HEK293T (cell line): Measurements from ENCODE around the gene ANTXR1.

Source experiments
- CTCF ChIA-PET: fragments of 350-600 bp; formaldehyde crosslinking; extraction: SDS; loops from one replicate; lab custom pipeline; 2021; ENCODE audit warnings: antibody characterized with exemption, inconsistent platforms; lab: Yijun Ruan, JAX
- POLR2A ChIA-PET: fragments of 350-600 bp; formaldehyde crosslinking; extraction: SDS; loops from one replicate; lab custom pipeline; 2020; ENCODE audit warnings: antibody characterized with exemption, inconsistent platforms; lab: Yijun Ruan, JAX
- DNase-seq: peaks from one replicate; pipeline ENCODE4 v3.0.0; 2012; ENCODE audit warnings: mixed read lengths; ENCODE audit errors: extremely low spot score
- ARNT ChIP-seq: fragments of 450-650 bp; IDR thresholded peaks from 2 replicates; pipeline ENCODE4 v1.6.1; 2017; ENCODE audit warnings: mild to moderate bottlenecking
- BHLHE40 ChIP-seq: fragments of 450-650 bp; IDR thresholded peaks from 2 replicates; pipeline ENCODE4 v1.6.1; 2016; ENCODE audit warnings: mild to moderate bottlenecking, moderate library complexity, borderline replicate concordance
- CTBP1 ChIP-seq: fragments of 450-650 bp; IDR thresholded peaks from 2 replicates; pipeline ENCODE4 v1.6.1; 2016; ENCODE audit warnings: borderline replicate concordance
- ELF4 ChIP-seq: fragments of 450-650 bp; IDR thresholded peaks from 2 replicates; pipeline ENCODE4 v1.6.1; 2017; ENCODE audit warnings: antibody characterized with exemption
- FOXA1 ChIP-seq: fragments of 450-650 bp; IDR thresholded peaks from 2 replicates; pipeline ENCODE4 v1.6.1; 2016; ENCODE audit warnings: mild to moderate bottlenecking
- FOXK2 ChIP-seq: fragments of 450-650 bp; IDR thresholded peaks from 2 replicates; pipeline ENCODE4 v1.6.1; 2016; ENCODE audit warnings: mild to moderate bottlenecking
- FOXM1 ChIP-seq: fragments of 450-650 bp; IDR thresholded peaks from 2 replicates; pipeline ENCODE4 v1.6.1; 2017; ENCODE audit warnings: mild to moderate bottlenecking, borderline replicate concordance
- HDGF ChIP-seq: fragments of 450-650 bp; IDR thresholded peaks from 2 replicates; pipeline ENCODE4 v1.6.1; 2017; ENCODE audit warnings: antibody characterized with exemption, borderline replicate concordance
- L3MBTL2 ChIP-seq: fragments of 450-650 bp; conservative IDR thresholded peaks from 2 replicates; pipeline ENCODE4 v1.6.1; 2016; ENCODE audit warnings: mild to moderate bottlenecking
- LEF1 ChIP-seq: fragments of 450-650 bp; IDR thresholded peaks from 2 replicates; pipeline ENCODE4 v1.6.1; 2017; ENCODE audit warnings: mild to moderate bottlenecking, borderline replicate concordance
- NFRKB ChIP-seq: fragments of 450-650 bp; IDR thresholded peaks from 2 replicates; pipeline ENCODE4 v1.6.1; 2016; ENCODE audit warnings: mild to moderate bottlenecking, moderate library complexity
- SP1 ChIP-seq: fragments of 450-650 bp; IDR thresholded peaks from 2 replicates; pipeline ENCODE4 v1.6.1; 2017
- SUZ12 ChIP-seq: fragments of 450-650 bp; IDR thresholded peaks from 2 replicates; pipeline ENCODE4 v1.6.1; 2016; ENCODE audit warnings: mild to moderate bottlenecking
- TARDBP ChIP-seq: fragments of 450-650 bp; IDR thresholded peaks from 2 replicates; pipeline ENCODE4 v1.6.1; 2016
- ZNF384 ChIP-seq: fragments of 450-650 bp; IDR thresholded peaks from 2 replicates; pipeline ENCODE4 v1.6.1; 2016
- TF ChIP-seq, protein P1 (sequence below): fragments of 450-650 bp; IDR thresholded peaks from 2 replicates; pipeline ENCODE4 v1.6.1; 2016

Gene ANTXR1

DNA sequence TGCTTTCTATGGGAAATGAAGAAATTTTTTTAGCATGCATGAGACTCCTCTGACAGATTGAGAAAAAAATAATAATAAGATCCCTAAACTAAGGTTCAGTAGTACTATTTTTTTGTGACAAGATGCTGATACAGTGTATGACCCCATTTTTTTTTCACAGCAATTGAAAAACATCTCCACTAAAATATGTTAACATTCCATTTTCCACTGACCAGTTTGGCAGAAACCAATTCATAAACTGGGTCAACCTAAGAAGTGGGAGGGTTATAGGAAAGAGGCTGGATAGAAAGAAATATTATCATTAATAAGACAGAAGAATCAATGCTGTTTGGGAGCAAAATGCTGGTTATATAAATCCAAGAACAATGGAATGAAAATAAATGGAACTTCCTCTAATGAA, 182.7 kb downstream of the ANTXR1 start:
- DNase-seq = no peak
- POLR2A ChIA-PET = no interaction called here
- CTCF ChIA-PET = no interaction called here
- TF ChIP-seq NFRKB = no peak
- TF ChIP-seq, protein P1, sequence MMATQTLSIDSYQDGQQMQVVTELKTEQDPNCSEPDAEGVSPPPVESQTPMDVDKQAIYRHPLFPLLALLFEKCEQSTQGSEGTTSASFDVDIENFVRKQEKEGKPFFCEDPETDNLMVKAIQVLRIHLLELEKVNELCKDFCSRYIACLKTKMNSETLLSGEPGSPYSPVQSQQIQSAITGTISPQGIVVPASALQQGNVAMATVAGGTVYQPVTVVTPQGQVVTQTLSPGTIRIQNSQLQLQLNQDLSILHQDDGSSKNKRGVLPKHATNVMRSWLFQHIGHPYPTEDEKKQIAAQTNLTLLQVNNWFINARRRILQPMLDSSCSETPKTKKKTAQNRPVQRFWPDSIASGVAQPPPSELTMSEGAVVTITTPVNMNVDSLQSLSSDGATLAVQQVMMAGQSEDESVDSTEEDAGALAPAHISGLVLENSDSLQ = no peak
- TF ChIP-seq L3MBTL2 = no peak
- no peak for TF ChIP-seq HDGF

DNA sequence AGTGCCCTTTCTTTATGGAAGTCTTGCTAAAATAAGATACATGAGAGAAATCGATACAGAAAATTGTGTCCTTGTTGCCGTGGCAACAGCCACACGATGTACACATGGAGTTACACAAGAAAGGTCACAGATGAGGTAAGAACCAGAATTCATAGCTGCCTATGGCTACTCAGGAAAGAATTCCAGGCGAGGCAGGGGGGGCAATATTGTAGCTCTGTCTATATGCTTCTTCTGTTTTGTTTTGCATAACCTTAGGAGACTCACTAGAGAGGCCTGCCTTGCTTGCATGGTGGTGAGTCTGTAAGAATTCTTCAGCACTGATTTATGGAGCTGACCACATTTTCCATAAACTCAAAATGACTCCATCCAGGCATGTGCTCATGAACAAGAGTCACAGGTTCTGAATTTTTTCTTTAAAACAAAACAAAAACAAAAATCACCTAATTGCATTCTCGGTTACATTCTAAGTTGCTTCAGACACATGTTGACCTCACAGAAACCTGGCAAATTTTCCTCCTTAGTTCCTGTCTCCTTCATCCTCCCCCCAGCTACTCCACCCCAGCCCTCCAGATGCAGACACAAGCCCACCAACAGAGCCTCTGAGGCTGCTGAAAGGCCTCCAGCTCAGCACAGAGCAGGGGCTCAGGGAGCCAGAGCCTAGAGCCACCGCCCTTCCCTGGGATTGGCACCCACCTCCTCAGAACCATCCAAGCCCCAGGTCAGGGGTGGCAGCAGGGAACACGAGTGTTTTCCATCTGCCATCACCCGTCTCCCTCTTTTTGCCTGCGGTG, 183.5 kb downstream of the ANTXR1 start:
- CTCF ChIA-PET = no interaction called here
- no peak for TF ChIP-seq CTBP1
- TF ChIP-seq LEF1 = no peak
- TF ChIP-seq NFRKB = no peak
- no peak for TF ChIP-seq TARDBP
- TF ChIP-seq, protein P1 = no peak
- no peak for TF ChIP-seq ARNT
- no peak for TF ChIP-seq FOXA1
- POLR2A ChIA-PET = no interaction called here
- DNase-seq = no peak

DNA sequence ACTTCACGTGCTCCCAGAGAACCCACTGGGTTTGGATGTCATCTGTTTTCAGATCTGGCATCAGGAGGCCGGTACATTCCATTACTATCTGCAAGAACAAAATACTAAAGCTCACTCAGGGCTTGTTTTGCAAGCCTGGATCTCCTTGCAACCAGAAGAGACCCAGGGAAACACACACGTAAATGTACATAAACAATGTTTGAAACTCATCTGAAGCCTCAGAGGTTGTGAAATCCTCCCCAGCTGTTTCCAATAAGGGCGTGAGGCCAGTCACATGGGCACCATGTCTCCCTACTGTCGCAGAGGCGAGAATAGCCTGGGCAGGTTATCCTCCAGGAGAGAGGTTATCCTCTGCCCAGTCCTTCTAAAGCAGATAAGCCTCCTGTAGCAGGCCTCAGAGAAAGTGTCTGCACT, 187.1 kb downstream of the ANTXR1 start:
- CTCF ChIA-PET = no interaction called here
- POLR2A ChIA-PET = no interaction called here
- TF ChIP-seq TARDBP = no peak
- TF ChIP-seq ELF4 = no peak
- no peak for TF ChIP-seq HDGF
- TF ChIP-seq SUZ12 = no peak
- no peak for TF ChIP-seq CTBP1
- TF ChIP-seq SP1 = no peak
- no peak for TF ChIP-seq ZNF384
- TF ChIP-seq LEF1 = no peak
- no peak for TF ChIP-seq NFRKB
- no peak for TF ChIP-seq FOXM1
- no peak for TF ChIP-seq L3MBTL2
- TF ChIP-seq, protein P1 = no peak
- TF ChIP-seq ARNT = no peak
- TF ChIP-seq BHLHE40 = no peak
- TF ChIP-seq FOXA1 = no peak
- no peak for TF ChIP-seq FOXK2
- no peak for DNase-seq

DNA sequence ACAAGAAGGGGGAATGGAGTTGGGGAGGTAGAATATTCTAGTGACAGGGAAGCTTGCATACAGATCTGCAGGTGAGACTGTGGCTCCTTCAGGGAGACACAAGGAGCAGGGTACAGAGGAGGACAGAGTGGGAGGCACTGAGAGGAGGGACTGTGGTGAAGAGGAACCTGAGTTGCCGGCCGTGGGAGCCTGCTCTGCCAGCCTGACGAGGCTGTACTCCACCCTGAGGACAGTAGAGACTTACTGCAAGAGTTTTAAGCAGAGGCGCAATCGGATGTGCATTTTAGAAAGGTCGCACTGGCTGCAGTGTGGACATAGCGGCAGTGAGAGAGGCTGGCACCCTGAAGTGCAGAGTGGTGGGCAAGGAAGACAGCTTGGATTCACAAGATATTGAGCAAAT, 188.3 kb downstream of the ANTXR1 start:
- ChIA-PET POLR2A (no interaction called here), CTCF (no interaction called here)

DNA sequence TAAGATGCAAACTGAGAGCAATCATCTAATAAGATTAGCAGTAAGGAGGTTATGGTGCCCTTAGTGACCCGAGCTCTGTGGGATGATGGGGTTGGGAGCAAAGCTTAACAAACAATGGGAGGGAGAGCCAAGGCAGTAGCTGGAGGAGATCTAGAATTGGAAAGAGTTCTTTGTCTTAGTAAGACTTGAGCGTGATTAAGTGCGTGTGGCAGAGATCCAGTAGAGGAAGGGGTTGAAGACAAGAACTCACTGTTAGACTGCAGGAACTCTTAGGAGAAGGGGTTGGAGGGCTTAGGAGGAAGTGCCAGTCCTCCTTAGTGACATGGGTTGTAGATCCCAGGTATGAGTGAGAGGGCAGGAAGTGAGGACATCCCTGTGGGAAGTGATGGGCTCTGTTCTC, 189.3 kb downstream of the ANTXR1 start:
- no peak for DNase-seq
- TF ChIP-seq FOXK2 (no peak), TARDBP (no peak), HDGF (no peak), FOXM1 (no peak), BHLHE40 (no peak), ZNF384 (no peak), ELF4 (no peak), L3MBTL2 (no peak), LEF1 (no peak), CTBP1 (no peak), FOXA1 (no peak), SP1 (no peak), NFRKB (no peak), SUZ12 (no peak), ARNT (no peak)
- TF ChIP-seq, protein P1 = no peak
- ChIA-PET CTCF (no interaction called here), POLR2A (no interaction called here)

More for the DNA sequence above, 188.3 kb downstream of the ANTXR1 start:
- DNase-seq = no peak
- TF ChIP-seq NFRKB (no peak), ZNF384 (no peak), SUZ12 (no peak), FOXA1 (no peak), ARNT (no peak), FOXM1 (no peak), SP1 (no peak), CTBP1 (no peak), L3MBTL2 (no peak), FOXK2 (no peak), ELF4 (no peak), TARDBP (no peak), HDGF (no peak), LEF1 (no peak), BHLHE40 (no peak)
- TF ChIP-seq, protein P1 = no peak
